H1 (cell line): ENCODE data around the gene ARHGEF7. TPM values are rescaled to one million over a fixed set of nuclear protein-coding genes. Genes with fewer than 3 reads are reported as not detected.

Experiments used
- CTCF ChIA-PET: fragments of 300-600 bp; sonication (Branson Sonifier 250); formaldehyde crosslinking; loops from one replicate; lab custom pipeline; 2021; ENCODE audit not compliant: partially characterized antibody; lab: Charles Lee
- POLR2A ChIA-PET: fragments of 300-600 bp; sonication (Branson Sonifier 250); formaldehyde crosslinking; loops from one replicate; lab custom pipeline; 2021; ENCODE audit warnings: inconsistent platforms; ENCODE audit not compliant: partially characterized antibody; lab: Charles Lee
- DNase-seq, 2 experiments: peaks; one replicate each; pipeline versions ENCODE4 v3.0.0 to v3.0.0-alpha.2; 2010 to 2022; ENCODE audit warnings: low spot score in 2 of 2, low read depth in 1 of 2, mixed read lengths in 1 of 2
- FAIRE-seq: peaks from 2 replicates; lab custom pipeline; 2011; peaks lifted over from hg19 to GRCh38; lab: Jason Lieb, UNC
- H2AFZ ChIP-seq: 2 replicates; pipeline ENCODE4 v1.8.1; 2012; ENCODE audit warnings: low read length, inconsistent platforms
- H2AK5ac ChIP-seq: 2 replicates; pipeline ENCODE4 v1.6.1; 2013; ENCODE audit warnings: low read depth, low read length
- H2BK120ac ChIP-seq: replicated peaks from 2 replicates; pipeline ENCODE3; 2013; ENCODE audit warnings: low read depth, low read length, inconsistent platforms
- H2BK12ac ChIP-seq: 2 replicates; pipeline ENCODE4 v1.6.1; 2013; ENCODE audit warnings: low read depth, low read length
- H2BK15ac ChIP-seq: 2 replicates; pipeline ENCODE4 v1.6.1; 2013; ENCODE audit warnings: low read length
- H2BK20ac ChIP-seq: 2 replicates; pipeline ENCODE4 v1.6.1; 2013; ENCODE audit warnings: low read length
- H2BK5ac ChIP-seq: 2 replicates; pipeline ENCODE4 v1.6.1; 2013; ENCODE audit warnings: low read depth, low read length
- H3K14ac ChIP-seq: 2 replicates; pipeline ENCODE4 v1.6.1; 2013; ENCODE audit warnings: inconsistent platforms; ENCODE audit not compliant: insufficient read length
- H3K18ac ChIP-seq: 2 replicates; pipeline ENCODE4 v1.6.1; 2013; ENCODE audit warnings: low read length; ENCODE audit errors: extremely low read depth
- H3K23ac ChIP-seq: 2 replicates; pipeline ENCODE4 v1.6.1; 2013; ENCODE audit warnings: inconsistent platforms; ENCODE audit not compliant: insufficient read length
- H3K23me2 ChIP-seq: 2 replicates; pipeline ENCODE4 v1.6.1; 2013; ENCODE audit warnings: low read depth, low read length
- H3K27ac ChIP-seq: 2 replicates; pipeline ENCODE4 v1.6.1; 2011; ENCODE audit warnings: low read depth, low read length, inconsistent platforms
- H3K27me3 ChIP-seq, 4 experiments: replicated peaks in 1 of 4; 1 replicate in 1 of 4; 2 replicates in 3 of 4; pipeline versions ENCODE4 v1.6.1 to v1.8.1; 2011 to 2013; ENCODE audit warnings: low read length in 3 of 4, mild to moderate bottlenecking in 3 of 4, inconsistent platforms in 2 of 4, mixed read lengths in 2 of 4, moderate library complexity in 1 of 4; ENCODE audit not compliant: control insufficient read depth in 3 of 4, insufficient read depth in 3 of 4; ENCODE audit errors: extremely low read depth in 1 of 4
- H3K36me3 ChIP-seq, 4 experiments: 2 replicates each; pipeline versions ENCODE4 v1.6.1 to v1.8.1; 2011 to 2013; ENCODE audit warnings: mild to moderate bottlenecking in 4 of 4, low read length in 3 of 4, moderate library complexity in 2 of 4, control low read depth in 1 of 4, inconsistent platforms in 1 of 4; ENCODE audit not compliant: insufficient read depth in 4 of 4, control insufficient read depth in 2 of 4
- H3K4ac ChIP-seq: replicated peaks from 2 replicates; pipeline ENCODE3; 2013; ENCODE audit warnings: low read length, low read depth, mixed read lengths, inconsistent platforms; ENCODE audit not compliant: insufficient read length
- H3K4me1 ChIP-seq, 4 experiments: replicated peaks in 1 of 4; 1 replicate in 1 of 4; 2 replicates in 3 of 4; pipeline versions ENCODE4 v1.6.1 to v1.8.1; 2011 to 2013; ENCODE audit warnings: low read length in 3 of 4, inconsistent platforms in 2 of 4, mixed read lengths in 1 of 4; ENCODE audit not compliant: insufficient read depth in 4 of 4, control insufficient read depth in 3 of 4
- H3K4me2 ChIP-seq, 2 experiments: 2 replicates each; pipeline versions ENCODE4 v1.6.1 to v1.8.1; 2011 to 2013; ENCODE audit warnings: low read depth in 2 of 2, low read length in 2 of 2, control low read depth in 1 of 2, inconsistent platforms in 1 of 2, mild to moderate bottlenecking in 1 of 2; ENCODE audit not compliant: insufficient read depth in 1 of 2
- H3K4me3 ChIP-seq, 4 experiments: fragments of 200-600, 300-600 bp in 1 of 4; sonication (generic), shearing (Covaris generic), sonication (Bioruptor Twin) in 1 of 4; 2 replicates each; pipeline versions ENCODE4 v1.5.1 to v1.8.1; 2011 to 2016; ENCODE audit warnings: low read length in 4 of 4, low read depth in 3 of 4, control low read depth in 2 of 4, inconsistent platforms in 2 of 4, mild to moderate bottlenecking in 2 of 4, mixed read lengths in 1 of 4, moderate library complexity in 1 of 4; ENCODE audit not compliant: insufficient read depth in 2 of 4; ENCODE audit errors: extremely low read depth in 1 of 4
- H3K56ac ChIP-seq: replicated peaks from 2 replicates; pipeline ENCODE3; 2013; ENCODE audit warnings: low read depth, mild to moderate bottlenecking, mixed read lengths, low read length, inconsistent platforms; ENCODE audit not compliant: insufficient read length
- H3K79me1 ChIP-seq: 2 replicates; pipeline ENCODE4 v1.6.1; 2013; ENCODE audit warnings: low read depth, low read length, control low read depth
- H3K79me2 ChIP-seq, 2 experiments: 2 replicates each; pipeline versions ENCODE4 v1.6.1 to v1.8.1; 2012 to 2013; ENCODE audit warnings: low read length in 2 of 2, mild to moderate bottlenecking in 2 of 2, inconsistent platforms in 1 of 2; ENCODE audit not compliant: insufficient read depth in 2 of 2, control insufficient read depth in 1 of 2
- H3K9ac ChIP-seq, 4 experiments: replicated peaks in 1 of 4; 1 replicate in 1 of 4; 2 replicates in 3 of 4; pipeline versions ENCODE4 v1.6.1 to v1.8.1; 2011 to 2013; ENCODE audit warnings: low read depth in 3 of 4, low read length in 3 of 4, control low read depth in 2 of 4, mild to moderate bottlenecking in 2 of 4, moderate library complexity in 2 of 4, inconsistent platforms in 1 of 4; ENCODE audit errors: extremely low read depth in 1 of 4
- H3K9me3 ChIP-seq, 2 experiments: 2 replicates each; pipeline versions ENCODE4 v1.6.1 to v1.8.1; 2012 to 2013; ENCODE audit warnings: mild to moderate bottlenecking in 2 of 2, moderate library complexity in 2 of 2, control low read depth in 1 of 2, inconsistent platforms in 1 of 2, low read depth in 1 of 2, low read length in 1 of 2, mixed read lengths in 1 of 2; ENCODE audit not compliant: insufficient read depth in 2 of 2
- H4K20me1 ChIP-seq, 2 experiments: replicated peaks in 1 of 2; 2 replicates each; pipeline versions ENCODE3 to v1.8.1; 2011 to 2013; ENCODE audit warnings: inconsistent platforms in 2 of 2, low read length in 2 of 2, mild to moderate bottlenecking in 1 of 2; ENCODE audit not compliant: insufficient read depth in 2 of 2, control insufficient read depth in 1 of 2
- H4K5ac ChIP-seq: 2 replicates; pipeline ENCODE4 v1.6.1; 2013; ENCODE audit warnings: low read length, low read depth, mixed read lengths, inconsistent platforms; ENCODE audit not compliant: insufficient read length
- H4K8ac ChIP-seq: 2 replicates; pipeline ENCODE4 v1.8.0; 2013; ENCODE audit warnings: mild to moderate bottlenecking, moderate library complexity, low read length, inconsistent platforms; ENCODE audit not compliant: insufficient read depth; ENCODE audit errors: extremely low read depth
- H4K91ac ChIP-seq: replicated peaks from 2 replicates; pipeline ENCODE3; 2013; ENCODE audit warnings: low read length, mixed read lengths, inconsistent platforms; ENCODE audit not compliant: insufficient read length
- ASH2L ChIP-seq: fragments of 200-600, 300-600 bp; sonication (generic); IDR thresholded peaks from one replicate; pipeline ENCODE4 v1.7.1; 2017; ENCODE audit warnings: low read length
- RXRA ChIP-seq: IDR thresholded peaks from 2 replicates; pipeline ENCODE4 v1.6.1; 2011; ENCODE audit warnings: low read depth, mild to moderate bottlenecking, low read length, moderate library complexity; ENCODE audit not compliant: insufficient read depth
- YY1 ChIP-seq: IDR thresholded peaks from 2 replicates; pipeline ENCODE4 v1.6.1; 2011; ENCODE audit warnings: low read depth, mild to moderate bottlenecking, low read length
- WGBS, 2 experiments: shearing (Covaris generic) in 1 of 2; methylation state at CpG; one replicate each; pipeline versions ENCODE4 v1.1.6 to v1.1.7; 2013 to 2015; ENCODE audit warnings: low lambda C conversion rate in 2 of 2, mixed read lengths in 2 of 2, inconsistent platforms in 1 of 2, low coverage in 1 of 2, missing lambda C conversion rate in 1 of 2; ENCODE audit not compliant: insufficient replicate concordance in 2 of 2, insufficient coverage in 1 of 2, insufficient read length in 1 of 2; ENCODE audit errors: extremely low coverage in 1 of 2, missing lambda C conversion rate in 1 of 2; 5-methylcytosine and 5-hydroxymethylcytosine counted together
- polyA plus RNA-seq, 7 experiments: library from polyadenylated mRNA; depleted of rRNA in 3 of 7; stranded (reverse) in 5 of 7; unstranded in 2 of 7; fragments of >200 nt in 5 of 7; fragments of 200-250 nt in 2 of 7; gene quantifications; 1 replicate in 5 of 7; 2 replicates in 1 of 7; 4 replicates in 1 of 7; pipeline versions ENCODE4 v1.2.1 to v1.2.3, GENCODE V29; 2011 to 2013; ENCODE audit warnings: missing spikeins in 2 of 7, mixed read lengths in 2 of 7
- total RNA-seq: library from RNA; stranded (reverse); fragmentation: NEBNext Ultra II Directional; extraction: Animal tissue kit (Norgen Biotek cat#: 25700); gene quantifications from 2 replicates; pipeline ENCODE4 v1.2.1, GENCODE V29; 2021
- TF ChIP-seq, protein P1 (sequence below): IDR thresholded peaks from 2 replicates; pipeline ENCODE4 v1.6.1; 2012; ENCODE audit warnings: low read length, inconsistent platforms

ARHGEF7 gene
- total and polyA plus RNA-seq, 2 of the 8 experiments (the other 6 are each of a cell fraction or from before 2014, with no cell fraction given), result 26.2 to 56.5 TPM

DNA sequence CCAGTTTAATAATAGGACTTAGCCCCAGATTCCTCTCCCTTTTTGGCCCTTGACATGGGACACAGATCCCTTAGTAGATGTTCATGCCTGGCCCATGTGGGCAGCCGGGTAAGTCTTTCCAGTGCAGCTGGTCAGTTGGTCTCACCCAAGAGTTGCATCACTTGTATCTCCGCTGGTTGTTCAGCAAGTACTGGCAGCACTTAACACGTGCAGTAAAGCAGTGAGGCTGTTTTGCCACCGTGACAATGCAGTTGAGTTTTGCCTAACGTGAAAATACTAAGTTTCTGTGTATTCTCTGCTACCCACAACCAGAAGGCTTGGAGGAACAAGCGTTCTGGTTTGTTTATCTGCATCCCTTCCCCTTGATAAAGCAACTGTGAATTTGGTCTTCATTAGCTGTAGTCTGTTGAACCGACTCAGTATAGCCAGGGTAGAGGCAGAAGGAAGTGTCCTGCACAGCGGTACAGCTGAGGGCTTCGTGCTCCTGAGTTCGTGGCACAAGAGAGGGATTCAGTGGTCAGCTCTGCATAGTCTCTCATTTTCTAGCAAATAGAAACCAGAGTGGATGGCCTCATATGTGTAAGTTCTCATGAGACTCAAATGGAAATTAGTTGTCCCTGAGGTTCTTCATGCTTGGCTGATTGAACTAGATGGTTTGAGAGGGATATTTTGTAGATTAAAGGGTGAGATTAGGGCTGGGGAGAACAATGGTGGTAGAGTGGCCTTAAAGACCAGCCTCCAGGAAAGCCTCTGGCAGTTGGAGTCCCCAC lies 50.3 kb downstream of the ARHGEF7 start:
- H4K5ac ChIP-seq, result no peak overlapping the region
- TF ChIP-seq, protein P1, sequence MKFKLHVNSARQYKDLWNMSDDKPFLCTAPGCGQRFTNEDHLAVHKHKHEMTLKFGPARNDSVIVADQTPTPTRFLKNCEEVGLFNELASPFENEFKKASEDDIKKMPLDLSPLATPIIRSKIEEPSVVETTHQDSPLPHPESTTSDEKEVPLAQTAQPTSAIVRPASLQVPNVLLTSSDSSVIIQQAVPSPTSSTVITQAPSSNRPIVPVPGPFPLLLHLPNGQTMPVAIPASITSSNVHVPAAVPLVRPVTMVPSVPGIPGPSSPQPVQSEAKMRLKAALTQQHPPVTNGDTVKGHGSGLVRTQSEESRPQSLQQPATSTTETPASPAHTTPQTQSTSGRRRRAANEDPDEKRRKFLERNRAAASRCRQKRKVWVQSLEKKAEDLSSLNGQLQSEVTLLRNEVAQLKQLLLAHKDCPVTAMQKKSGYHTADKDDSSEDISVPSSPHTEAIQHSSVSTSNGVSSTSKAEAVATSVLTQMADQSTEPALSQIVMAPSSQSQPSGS, result no peak
- TF ChIP-seq YY1, result no peak
- no peak for TF ChIP-seq ASH2L
- TF ChIP-seq RXRA, result no peak
- TF ChIP-seq, all 59 proteins: peak for 0
- Histone ChIP-seq H3K79me2 (peaks cover 24 to 99% of the 10 kb centered on the region in 2 experiments), H3K18ac (no peak overlapping the region), H3K4me3 (no peak overlapping the region), H3K27me3 (no peaks in the 10 kb centered on the region), H3K79me1 (peaks cover 44% of the 10 kb centered on the region), H3K23ac (no peak overlapping the region), H3K14ac (no peak overlapping the region), H3K36me3 (peaks cover 0 to 7% (median 0%) of the 10 kb centered on the region in 4 experiments; a peak in 2 of 8 replicates), H3K23me2 (no peaks in the 10 kb centered on the region), H2AK5ac (no peak overlapping the region), H2BK20ac (no peak overlapping the region), H2BK5ac (no peak overlapping the region), H3K4ac (no peak overlapping the region), H4K91ac (no peak overlapping the region), H3K4me2 (no peak overlapping the region), H3K27ac (no peak overlapping the region), H2BK12ac (no peak overlapping the region), H3K9ac (no peak overlapping the region), H2BK15ac (no peak overlapping the region), H3K9me3 (no peaks in the 10 kb centered on the region), H4K8ac (no peak overlapping the region), H2AFZ (no peak overlapping the region), H4K20me1 (peaks cover 4 to 36% of the 10 kb centered on the region in 2 experiments), H3K56ac (no peak overlapping the region), H2BK120ac (no peak overlapping the region), H3K4me1 (0 out of 7 replicates have a peak, but pooled peaks cover 0 to 4% (median 0%) of the 10 kb centered on the region in 4 experiments)
- POLR2A ChIA-PET, result interaction anchor here (1.1 to 1.3 kb wide), 2 partner anchors 12 to 16 kb away, joined by 3 read pairs; no protein-coding TSS in a partner anchor
- no peak for DNase-seq
- CTCF ChIA-PET, result interaction anchor here (1.4 to 1.7 kb wide), 2 partner anchors 12 to 98 kb away, joined by 4 to 6 read pairs; no protein-coding TSS in a partner anchor
- FAIRE-seq, result no peak
- WGBS, 2 experiments, result 90% methylated on average over 10 of the region's 10 CpGs; no CpG with 5 or more reads in 1 of the 2 experiments
